HG03103 (cell line): ENCODE results near the gene KLHL12.
"Not testable (repeated sequence)": the region's sequence is repeated elsewhere in the genome, so short reads cannot be mapped to it uniquely, and the experiment has no call there.

Experiments
- ATAC-seq: cut with Tn5 transposase; IDR thresholded peaks from one replicate; pipeline ENCODE4 v1.9.1; 2021; ENCODE audit warnings: low read depth; ENCODE audit not compliant: unreplicated experiment

The KLHL12 gene

GRCh38 chr1:202952099-202952498, 25.1 kb upstream of the KLHL12 start:
- no peak for ATAC-seq

DNA sequence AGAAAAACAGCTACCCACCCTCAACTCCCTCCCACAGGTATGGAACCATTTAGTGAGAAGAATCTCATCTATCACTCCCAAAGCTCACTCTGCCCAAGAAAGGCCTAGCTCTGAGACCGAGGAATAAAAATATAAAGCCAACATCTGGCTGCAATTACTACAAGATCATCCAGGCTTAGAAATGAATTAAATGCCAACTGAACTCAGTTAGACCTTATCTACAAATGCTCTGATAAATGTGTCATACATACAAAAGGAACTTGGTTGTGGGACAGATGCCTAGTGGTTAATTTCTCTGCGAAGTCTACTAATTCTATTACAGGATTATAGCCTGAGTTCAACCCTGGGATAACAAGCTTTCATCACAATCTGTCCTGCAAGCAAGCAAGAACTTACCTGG, 24.4 kb upstream of the KLHL12 start:
- no peak for ATAC-seq

DNA sequence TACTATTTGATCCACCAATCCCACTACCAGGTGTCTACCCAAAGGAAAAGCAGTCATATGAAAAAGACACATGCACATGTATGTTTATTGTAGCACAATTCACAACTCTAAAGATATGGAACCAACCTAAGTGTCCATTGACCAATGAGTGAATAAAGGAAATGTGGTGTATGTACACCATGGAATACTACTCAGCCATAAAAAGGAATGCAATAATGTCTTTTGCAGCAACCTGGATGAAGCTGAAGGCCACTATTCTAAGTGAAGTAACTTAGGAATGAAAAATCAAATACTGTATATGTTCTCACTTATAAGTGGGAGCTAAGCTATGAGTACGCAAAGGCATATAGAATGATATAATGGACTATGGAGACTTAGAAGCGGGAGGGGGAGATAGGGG, 18.4 kb upstream of the KLHL12 start:
- ATAC-seq, result no peak

DNA sequence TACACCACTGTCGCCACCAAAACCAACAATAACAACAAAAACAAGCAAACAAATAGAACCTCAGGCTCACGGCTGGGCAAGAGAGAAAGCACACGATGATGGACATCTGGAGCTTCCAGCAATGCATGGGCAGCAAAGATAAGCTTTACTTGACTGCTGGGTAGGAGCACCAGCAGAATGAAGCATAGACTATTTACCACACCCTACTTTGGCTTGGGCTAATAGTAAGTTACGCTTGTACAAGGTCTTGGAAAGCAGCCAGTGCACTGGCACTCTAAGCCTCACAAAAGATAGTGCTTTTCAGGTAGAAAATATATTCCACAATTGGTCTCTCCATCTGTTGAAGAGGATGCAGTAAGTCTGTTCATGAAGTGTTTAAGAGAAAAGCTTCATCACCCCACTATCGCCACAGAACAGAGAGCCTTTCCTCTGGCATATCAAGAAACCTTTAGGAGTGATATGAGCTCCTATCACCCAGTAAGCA, 17.4 kb upstream of the KLHL12 start:
- ATAC-seq, result no peak

- no peak for ATAC-seq
Observed at GRCh38 chr1:202942426-202942825, 15.4 kb upstream of the KLHL12 start.

- no peak for ATAC-seq
Observed at GRCh38 chr1:202941372-202941771, 14.3 kb upstream of the KLHL12 start.

- no peak for ATAC-seq
Observed at GRCh38 chr1:202940561-202940960, 13.5 kb upstream of the KLHL12 start.

- ATAC-seq, result no peak
Observed at GRCh38 chr1:202938287-202938925, 11.4 kb upstream of the KLHL12 start.

GRCh38 chr1:202936409-202936808, 9.4 kb upstream of the KLHL12 start:
- not testable (repeated sequence) for ATAC-seq

DNA sequence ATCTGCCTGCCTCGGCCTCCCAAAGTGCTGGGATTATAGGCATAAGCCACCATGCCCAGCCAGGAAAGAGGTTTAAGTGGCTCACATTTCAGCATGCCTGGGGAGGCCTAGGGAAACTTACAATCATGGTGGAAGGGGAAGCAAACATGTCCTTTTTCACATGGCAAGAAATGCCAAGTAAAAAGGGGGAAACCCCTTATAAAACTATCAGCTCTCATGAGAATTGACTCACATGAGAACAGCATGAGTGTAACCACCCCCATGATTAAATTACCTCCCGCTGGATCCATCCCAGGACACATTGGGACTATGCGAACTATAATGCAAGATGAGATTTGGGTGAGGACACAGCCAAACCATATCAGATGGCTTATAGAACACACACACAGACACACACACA, 8.8 kb upstream of the KLHL12 start:
- no peak for ATAC-seq

GRCh38 chr1:202934755-202935154, 7.7 kb upstream of the KLHL12 start:
- no peak for ATAC-seq

DNA sequence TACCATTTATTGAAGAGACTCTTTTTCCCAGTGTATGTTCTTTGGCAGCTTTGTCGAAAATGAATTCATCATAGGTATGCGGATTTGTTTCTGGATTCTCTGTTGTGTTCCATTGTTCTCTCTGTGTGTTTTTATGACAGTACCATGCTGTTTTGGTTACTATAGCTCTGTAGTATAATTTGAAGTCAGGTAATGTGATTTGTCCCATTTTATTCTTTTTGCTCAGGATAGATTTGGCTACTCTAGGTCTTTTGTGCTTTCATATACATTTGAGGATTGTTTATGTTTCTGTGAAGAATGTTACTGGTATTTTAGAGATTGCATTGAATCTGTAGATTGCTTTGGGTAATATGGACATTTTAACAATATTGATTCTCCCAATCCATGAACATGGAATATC, 5.4 kb upstream of the KLHL12 start:
- ATAC-seq, result no peak

DNA sequence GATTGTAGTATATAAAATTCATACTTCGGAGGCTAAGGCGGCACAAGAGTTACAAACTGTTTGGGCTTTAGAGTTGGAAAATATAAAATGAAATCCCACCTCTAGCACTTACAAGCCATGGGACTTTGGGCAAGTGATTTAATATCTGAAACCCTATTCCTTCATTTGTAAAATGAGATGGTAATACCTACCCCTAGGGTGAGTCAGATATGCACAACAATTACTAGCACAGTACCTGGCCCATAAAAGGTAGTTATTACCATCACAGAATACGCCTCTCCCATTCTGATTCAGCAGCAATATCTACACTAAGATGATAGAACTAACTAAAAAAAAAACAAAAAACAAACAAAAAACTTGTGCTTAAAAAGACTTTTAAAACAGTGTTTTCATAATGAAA, 3.5 kb downstream of the KLHL12 start:
- no peak for ATAC-seq

- ATAC-seq, result no peak
Observed at GRCh38 chr1:202919615-202920014, 7.4 kb downstream of the KLHL12 start.

- no peak for ATAC-seq
Observed at GRCh38 chr1:202915146-202915545, 11.9 kb downstream of the KLHL12 start.

GRCh38 chr1:202912476-202912875, 14.6 kb downstream of the KLHL12 start:
- ATAC-seq, result not testable (repeated sequence)

- no peak for ATAC-seq
Observed at GRCh38 chr1:202909494-202909893, 17.5 kb downstream of the KLHL12 start.

DNA sequence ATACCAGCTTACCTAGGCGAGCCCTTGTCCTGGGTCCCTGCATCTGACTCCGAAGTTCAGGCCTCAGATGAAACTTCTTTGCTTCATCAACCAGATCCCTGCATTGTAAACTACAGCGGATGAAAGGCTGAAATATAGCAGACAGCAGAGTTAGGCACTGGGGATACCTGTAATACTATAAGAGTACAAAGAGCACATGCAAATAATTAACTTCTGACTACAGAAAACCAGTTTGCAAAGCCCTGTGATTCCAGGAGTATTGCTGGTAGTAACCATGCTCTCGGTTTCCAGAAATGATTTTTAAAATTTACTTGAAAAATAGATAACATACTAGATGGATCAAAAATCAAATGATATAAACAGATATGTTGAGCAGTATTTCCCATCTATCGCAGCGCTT, 18.0 kb downstream of the KLHL12 start:
- ATAC-seq, result no peak

GRCh38 chr1:202905331-202905730, 21.7 kb downstream of the KLHL12 start:
- no peak for ATAC-seq

GRCh38 chr1:202903808-202904207, 23.2 kb downstream of the KLHL12 start:
- ATAC-seq, result not testable (repeated sequence)

DNA sequence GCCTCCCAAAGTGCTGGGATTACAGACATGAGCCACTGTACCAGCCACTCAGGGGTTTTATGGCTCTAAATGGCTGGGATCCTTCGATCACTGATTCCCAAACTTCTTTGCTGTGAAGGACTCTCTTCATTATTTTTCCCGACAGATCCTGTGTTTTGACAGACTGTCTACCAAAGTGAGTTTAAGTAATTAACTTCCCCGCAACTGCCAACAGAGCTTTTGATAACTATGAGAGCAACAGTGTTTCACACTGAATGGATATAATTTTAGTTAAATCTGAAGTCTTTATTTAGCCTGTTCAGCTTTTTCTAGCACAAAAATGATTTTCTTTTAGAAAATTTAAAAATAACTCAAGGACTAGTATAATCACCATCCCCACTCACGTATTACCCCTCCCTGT, 25.5 kb downstream of the KLHL12 start:
- no peak for ATAC-seq

DNA sequence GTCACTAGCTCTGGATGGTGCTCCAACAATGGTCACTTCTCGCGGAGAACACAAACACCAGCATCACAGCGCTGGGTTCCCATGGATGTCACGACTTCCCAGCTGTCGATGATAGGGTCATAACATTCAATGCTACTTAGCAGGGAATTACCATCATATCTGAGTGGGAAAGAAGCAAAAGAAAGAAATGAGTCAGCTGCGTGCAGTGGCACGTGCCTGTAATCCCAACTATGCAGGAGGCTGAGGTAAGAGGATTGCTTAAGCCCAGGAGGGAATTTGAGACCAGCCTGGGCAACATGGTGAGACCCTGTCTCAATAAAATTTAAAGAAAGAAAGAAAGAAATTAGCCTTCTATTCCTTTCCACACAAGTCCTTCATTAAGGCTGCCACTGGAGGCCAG, 34.5 kb downstream of the KLHL12 start:
- no peak for ATAC-seq

DNA sequence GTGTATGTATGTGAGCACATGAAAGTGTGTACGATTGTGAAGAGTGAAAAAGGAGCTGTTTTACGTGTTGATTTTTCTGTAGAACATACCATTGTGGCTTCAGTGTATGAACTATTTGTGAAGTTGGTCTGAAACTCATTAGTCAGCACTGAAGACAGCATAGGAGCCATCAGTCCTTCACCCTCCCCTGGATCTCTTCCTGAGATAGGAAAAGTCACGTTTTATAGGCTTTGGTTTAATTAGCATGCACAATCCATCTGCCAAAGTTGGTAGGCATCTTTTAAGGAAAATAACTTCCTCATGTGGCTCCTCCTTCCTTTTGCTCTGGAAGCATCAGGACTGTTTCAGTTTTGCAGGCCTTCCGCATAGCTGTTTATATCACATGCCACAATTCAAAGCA, 36.6 kb downstream of the KLHL12 start:
- no peak for ATAC-seq
